ENCODE results near the gene KIF7. TPM values are rescaled to one million over a fixed set of nuclear protein-coding genes. Genes with fewer than 3 reads are reported as not detected.
A peak's percentile ranks its signal among the peaks of the same experiment; 100 is the strongest.
"Not testable (repeated sequence)": the region's sequence is repeated elsewhere in the genome, so short reads cannot be mapped to it uniquely, and the experiment has no call there.

KIF7 gene, protein sequence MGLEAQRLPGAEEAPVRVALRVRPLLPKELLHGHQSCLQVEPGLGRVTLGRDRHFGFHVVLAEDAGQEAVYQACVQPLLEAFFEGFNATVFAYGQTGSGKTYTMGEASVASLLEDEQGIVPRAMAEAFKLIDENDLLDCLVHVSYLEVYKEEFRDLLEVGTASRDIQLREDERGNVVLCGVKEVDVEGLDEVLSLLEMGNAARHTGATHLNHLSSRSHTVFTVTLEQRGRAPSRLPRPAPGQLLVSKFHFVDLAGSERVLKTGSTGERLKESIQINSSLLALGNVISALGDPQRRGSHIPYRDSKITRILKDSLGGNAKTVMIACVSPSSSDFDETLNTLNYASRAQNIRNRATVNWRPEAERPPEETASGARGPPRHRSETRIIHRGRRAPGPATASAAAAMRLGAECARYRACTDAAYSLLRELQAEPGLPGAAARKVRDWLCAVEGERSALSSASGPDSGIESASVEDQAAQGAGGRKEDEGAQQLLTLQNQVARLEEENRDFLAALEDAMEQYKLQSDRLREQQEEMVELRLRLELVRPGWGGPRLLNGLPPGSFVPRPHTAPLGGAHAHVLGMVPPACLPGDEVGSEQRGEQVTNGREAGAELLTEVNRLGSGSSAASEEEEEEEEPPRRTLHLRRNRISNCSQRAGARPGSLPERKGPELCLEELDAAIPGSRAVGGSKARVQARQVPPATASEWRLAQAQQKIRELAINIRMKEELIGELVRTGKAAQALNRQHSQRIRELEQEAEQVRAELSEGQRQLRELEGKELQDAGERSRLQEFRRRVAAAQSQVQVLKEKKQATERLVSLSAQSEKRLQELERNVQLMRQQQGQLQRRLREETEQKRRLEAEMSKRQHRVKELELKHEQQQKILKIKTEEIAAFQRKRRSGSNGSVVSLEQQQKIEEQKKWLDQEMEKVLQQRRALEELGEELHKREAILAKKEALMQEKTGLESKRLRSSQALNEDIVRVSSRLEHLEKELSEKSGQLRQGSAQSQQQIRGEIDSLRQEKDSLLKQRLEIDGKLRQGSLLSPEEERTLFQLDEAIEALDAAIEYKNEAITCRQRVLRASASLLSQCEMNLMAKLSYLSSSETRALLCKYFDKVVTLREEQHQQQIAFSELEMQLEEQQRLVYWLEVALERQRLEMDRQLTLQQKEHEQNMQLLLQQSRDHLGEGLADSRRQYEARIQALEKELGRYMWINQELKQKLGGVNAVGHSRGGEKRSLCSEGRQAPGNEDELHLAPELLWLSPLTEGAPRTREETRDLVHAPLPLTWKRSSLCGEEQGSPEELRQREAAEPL (N-terminal part only)
- 8.2 TPM for total RNA-seq

DNA sequence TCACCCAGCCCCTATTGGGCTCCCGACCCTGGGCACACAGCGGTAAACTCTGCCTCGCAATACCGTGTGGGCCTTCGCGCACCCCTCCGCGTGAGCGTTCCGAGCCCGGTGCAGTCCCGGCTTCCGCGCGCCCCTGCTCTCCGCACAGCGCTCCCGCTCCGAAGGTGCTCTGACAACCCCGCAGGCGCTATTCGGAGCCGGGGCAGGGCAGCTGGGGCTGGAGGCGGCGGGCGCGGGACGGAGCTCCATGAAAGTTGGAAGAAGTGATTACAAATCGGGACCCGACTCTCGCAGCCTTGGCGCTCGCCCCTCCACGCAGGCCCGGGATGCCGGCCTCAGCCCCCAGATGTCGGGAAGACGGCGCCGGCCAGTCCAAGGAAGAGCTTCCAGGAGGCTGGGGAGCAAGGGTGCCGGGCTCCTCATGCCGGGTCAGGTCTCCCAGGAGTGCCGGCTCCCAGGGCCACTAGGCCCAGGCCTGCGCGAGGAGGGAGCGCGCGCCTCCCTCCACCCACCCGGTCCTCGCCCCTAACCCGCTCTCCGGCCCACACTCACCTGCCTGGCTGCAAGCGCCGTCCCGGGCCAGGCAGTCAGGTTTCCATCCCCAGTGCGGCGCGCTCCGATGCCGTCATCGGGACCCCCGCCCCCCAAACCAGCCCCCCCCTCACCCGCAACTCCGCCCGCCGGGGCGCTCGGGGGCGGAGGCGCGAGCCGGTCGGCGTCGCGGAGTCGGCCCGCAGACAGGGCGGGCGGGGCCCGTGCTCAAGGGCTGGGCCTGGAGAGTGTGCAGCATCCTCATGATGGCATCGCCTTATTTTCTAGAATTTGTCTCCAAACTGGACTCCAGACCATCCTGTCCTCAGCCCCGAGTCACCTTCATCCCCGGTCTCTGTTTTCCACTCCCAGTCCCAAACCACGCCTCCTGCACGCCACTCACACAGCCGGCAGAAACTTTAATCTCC, at the start of gene KIF7:
Gene KIF7 (minus strand): TSS at position 621 of the 959 bp plus-strand sequence. CDS start 2,537 bp downstream, outside the sequence.
- DNase-seq = peak; percentile 80

DNA sequence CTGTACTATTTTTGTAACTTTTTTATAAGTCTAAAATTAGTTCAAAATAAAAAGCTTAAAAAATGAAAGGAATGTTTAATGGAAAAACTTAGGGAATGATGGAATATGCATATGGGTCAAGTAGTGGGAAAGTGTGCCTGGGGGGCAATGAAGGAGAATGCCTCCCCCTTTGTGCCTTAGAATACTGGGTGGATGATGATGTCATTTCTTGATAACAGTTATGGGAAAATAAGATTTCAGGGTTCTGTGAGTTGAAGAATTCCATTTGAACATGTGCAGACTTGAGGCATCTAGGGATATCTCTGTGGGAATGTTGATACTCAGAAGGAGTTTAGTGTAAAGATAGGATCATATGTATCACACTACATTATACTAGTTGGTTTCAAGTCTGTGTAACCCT, 49.1 kb upstream of the KIF7 start:
- no peak for DNase-seq

DNA sequence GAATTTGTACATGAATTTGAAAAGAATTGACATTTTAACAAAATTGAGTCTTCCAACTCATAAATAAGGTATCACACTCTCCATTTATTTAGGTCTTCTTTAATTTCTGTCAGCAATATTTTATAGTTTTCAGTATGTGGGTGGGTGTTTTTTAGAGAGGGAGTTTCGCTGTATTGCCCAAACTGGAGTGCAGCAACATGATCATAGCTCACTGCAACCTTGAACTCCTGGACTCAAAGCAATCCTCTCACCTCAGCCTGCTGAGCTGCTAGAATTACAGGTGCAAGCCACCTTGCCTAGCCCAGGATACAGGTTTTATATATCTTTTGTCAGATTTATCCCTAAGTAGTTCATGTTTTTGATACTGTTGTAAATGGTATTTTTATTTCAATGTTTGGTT, 39.9 kb upstream of the KIF7 start:
- no peak for DNase-seq

DNA sequence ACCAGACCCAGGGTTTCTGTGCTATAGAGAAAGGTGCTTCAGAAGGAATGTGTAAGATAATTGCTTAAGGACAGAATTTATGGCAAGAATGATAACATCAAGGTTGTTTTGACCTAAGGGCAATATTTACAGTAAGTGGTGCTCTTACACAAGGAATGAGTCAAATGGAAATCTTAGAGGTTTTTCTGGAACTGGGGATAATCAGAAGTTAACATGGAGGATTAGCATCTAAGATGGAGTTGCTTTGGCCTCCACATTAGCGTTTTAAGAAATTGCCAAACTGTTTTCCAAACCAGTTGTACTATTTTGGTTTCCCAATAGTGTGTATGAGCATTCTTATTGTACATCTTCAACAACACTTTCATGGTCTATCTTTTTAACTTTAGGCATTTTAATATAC, 38.4 kb upstream of the KIF7 start:
- DNase-seq = no peak

DNA sequence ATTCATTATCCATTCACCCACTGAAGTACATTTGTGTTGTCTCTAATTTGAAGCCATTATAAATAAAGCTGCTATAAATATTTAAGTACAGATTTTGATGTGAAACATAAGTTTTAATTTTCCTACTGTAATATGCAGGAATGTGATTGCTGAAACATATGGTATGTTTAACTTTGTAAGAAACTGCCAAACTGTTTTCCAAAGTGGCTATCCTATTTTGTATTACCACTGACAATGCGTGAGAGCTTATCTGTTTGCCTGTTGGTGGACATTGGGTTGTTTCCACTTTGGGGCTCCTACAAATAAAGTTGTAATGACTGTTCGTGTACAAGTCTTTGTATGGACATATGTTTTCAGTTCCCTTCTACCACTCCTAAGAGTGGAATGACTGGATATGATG, 37.8 kb upstream of the KIF7 start:
- no peak for DNase-seq

DNA sequence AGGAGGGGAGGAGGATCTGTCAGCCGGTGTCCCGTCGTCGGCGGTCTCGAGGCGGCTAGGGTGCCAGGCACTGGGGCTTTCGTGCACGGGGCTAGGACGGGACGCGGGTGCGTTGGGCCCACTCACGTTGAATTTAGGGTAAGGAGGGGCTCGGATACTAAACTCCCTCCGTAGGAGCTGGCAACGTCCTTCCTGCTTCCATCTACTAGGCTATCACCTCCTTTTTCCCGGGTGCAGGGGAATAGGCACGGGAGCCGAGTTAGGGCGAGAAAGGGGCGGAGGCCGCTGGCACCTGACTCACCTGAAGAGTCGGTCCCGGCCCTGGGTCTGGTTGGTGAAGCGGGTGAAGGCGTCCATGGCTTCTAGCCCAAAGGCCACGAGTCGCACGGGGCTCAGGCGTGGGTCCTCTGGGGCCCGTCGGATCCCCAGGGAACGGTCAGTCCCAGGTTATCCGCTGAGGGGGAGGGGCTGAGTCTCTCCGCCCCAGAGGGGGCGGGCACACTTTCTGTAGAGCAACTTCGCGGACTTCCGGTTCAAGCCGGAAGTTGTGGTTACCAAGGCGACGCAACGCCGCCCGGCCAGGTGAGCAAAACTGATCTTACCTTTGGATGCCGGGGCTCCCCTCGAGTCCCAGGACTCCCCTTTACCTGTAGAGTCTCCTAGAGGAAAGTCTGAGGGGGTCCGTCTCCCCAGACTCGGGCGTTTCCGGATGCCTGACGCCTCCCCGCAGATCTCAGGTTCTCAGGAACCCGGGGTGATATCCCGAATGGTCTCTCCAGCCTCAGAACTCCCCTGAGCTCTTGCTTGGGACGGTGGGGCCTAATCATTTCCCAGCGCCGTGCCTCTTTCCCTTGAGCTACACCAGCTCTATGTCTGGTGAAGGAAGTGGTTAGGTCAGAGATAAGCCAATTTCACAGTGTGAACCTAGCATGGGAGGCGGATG, 35.3 kb upstream of the KIF7 start, which contains the start of the genes PEX11A and WDR93:
Gene PEX11A (minus strand): TSS at position 479 of the 943 bp plus-strand sequence. CDS start 122 bp downstream, at position 357.
Gene WDR93 (plus strand): TSS at position 536 of the 943 bp plus-strand sequence. CDS start 10,936 bp downstream, outside the sequence.
- DNase-seq = peak; percentile 85

DNA sequence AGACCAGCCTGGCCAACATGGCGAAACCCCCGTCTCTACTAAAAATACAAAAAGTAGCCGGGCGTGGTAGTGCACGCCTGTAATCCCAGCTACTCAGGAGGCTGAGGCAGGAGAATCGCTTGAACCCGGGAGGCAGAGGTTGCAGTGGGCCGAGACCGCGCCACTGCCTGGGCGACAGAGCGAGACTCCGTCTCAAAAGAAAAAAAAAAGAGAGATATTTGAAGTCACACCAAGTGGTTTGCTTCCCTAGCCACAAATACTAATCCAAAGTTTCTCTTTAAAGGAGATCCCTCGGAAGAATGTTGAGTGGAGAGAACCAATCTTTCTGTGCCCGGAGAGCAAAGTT, 34.6 kb upstream of the KIF7 start:
- DNase-seq = not testable (repeated sequence)

DNA sequence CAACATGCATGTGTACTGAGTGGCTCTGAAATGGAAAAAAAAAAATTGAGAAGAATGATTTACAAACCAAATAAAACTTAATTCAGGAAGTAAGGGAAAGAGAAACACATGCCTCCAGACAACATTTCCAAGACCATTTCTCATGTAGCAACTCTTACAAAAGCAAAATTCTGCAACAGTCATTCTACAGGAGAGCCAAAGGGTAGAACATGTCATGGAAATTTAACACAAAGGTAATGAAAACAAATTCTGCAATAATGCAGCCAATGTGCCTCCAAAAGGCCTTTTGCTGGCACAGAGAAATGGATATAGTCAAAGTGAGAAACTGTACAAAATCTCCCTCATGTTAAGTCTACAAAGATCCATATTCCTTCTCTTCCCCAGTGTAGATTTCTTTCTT, 31.3 kb upstream of the KIF7 start:
- no peak for DNase-seq

DNA sequence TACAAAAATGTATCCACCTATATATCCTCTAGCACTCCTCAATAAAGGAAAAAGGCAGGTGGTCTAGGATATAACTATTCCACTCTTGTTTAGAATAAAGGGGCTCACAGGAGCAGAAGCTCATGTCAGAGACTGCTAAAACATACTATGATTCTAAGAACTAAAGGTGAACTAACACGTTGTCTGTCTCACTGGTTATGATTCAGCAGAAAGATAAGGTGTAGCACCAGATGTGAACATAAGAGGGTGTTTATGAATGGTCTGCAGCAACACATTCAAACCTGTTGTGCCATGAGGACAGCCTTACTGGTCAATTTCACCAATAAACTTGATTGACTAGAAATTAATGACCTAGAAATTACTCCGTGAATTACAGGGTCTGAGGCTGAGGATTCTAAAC, 30.7 kb upstream of the KIF7 start:
- DNase-seq = no peak

DNA sequence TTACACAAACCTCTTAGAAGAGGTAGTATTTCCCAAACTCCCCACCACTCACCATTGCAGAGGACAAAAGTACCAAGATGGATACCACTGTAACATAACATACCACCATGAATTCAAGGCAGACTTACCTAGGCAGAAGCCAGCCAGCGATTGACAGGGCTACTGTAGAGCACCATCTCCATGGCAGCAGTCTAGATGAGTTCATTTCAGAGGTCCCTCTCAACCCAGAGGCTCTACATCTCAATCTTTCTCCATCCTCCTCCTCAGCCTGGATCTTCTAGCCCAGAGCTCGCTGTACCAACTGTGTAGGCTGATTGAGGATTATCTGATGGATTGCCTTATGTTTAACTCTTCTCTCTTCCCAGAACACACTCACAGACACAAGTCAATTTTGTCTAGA, 25.9 kb upstream of the KIF7 start:
- no peak for DNase-seq

DNA sequence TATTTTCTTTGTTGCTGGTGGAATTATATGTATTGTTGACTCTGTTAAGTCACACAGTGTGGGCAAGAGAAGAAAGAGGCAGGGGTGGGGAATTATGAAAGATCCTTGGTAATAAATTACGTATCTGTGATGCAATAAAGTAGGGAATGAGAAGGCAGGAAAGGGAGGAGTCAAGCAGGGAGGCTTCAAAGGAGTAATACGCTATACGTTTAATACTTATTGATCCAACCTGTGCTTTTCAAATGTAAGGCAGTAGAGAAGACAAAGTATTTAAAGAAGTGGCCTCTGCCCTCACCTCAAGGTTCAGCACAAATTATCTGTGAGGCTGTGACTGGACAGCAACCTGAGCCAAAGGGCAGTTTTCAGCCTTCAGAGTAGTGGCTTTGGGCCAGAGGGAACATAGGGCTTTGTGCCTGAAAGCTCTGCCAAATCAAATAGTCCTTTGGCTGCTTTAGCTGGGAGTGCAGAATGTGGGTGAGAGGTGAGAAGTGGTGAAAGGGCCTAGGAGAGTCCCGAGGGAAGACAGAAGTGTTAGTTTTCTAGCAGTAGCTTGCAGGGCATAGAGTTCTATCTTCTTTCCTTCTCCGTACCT, 25.1 kb upstream of the KIF7 start:
- DNase-seq = peak; percentile 14

DNA sequence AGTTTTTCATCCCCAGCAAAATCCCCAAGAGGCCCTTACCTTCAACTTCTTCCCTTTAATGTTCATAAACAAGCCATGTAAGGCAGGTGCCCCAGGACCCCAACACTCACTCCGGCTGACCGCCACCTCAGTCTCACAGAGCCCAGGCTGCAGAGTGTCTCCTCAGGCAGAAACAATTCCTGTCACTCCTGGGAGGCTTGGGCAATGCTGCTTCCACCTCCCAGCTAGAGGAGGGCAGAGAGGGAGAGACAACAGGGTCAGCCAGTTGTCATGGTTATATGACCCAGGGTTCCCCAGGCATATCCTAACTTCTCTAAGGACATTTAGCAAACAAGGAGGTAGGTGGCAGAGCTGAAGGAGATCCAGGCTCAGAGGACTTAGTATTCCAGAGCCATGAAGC, 23.9 kb upstream of the KIF7 start, which contains the start of gene PLIN1:
Gene PLIN1 (minus strand): TSS at position 156 of the 400 bp plus-strand sequence. CDS start 1,878 bp downstream, outside the sequence.
- no peak for DNase-seq

DNA sequence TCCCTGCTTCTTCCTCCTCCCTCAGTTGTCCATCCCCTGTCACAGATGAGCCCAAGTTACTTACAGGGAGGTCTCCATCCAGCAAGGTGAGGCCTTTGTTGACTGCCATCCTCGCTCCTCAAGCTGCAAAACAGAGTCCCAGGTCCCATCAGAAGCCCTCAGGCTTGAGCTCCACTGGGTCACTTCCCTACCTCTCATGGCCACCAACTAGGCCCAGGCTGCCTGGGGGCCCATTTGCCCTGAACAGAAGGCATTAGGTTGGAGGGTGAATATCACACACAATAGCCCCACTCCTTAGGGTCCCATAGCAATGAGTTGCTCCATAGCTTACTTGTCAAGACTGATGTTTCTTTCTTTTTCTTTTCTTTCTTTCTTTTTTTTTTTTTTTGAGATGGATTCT, 22.1 kb upstream of the KIF7 start:
- DNase-seq = no peak

DNA sequence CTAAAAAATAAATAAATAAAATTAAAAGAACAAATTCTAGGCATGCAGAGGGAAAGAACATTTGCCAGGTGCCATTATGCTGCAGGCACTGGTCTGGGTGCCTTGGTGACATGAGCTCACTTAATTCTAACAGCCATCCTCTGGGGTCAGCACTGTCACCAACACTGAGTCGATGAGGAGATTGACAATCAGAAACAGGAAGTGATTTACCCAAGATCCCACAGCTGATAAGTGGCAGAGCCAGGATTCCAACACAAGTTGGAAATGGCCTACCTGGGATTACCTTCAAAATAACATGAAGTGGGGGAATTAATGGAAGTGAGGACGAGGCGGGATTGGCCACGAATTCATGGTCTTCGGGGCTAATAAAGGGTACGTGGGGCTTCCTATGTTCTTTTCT, 20.3 kb upstream of the KIF7 start:
- no peak for DNase-seq

DNA sequence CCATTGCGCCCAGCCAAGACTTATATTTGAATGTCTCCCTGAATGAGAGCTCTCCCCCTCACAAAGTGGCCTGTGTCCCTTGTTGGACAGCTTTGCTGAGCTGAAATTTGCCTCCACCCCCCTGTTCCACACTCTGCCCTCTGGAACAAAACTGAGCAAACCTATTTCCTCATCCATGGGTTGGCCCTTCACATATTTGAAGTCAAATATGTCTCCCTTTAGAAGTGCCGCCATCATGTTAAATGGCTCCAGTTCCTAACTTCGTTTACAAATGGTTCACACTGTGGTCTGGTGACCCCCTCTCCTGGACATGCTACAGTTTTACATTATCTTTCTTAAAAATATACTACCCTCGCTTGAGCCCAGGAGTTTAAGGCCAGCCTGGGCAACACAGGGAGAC, 19.3 kb upstream of the KIF7 start:
- no peak for DNase-seq

DNA sequence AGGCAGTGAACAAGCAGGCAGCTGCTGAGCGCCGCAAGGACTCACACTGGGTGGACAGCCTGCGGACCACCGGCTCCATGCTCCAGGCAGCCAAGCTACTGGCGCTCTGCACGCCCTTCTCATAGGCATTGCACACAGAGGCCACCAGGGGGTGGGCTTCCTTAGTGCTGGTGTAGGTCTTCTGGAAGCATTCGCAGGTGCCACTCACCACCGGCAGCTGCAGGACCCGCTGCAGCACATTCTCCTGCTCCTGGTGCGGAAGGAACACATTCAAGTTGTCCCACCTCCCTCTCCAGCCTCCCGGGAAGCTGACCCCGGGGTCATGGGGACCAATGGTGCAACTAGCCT, 17.9 kb upstream of the KIF7 start:
- peak; percentile 40 for DNase-seq

DNA sequence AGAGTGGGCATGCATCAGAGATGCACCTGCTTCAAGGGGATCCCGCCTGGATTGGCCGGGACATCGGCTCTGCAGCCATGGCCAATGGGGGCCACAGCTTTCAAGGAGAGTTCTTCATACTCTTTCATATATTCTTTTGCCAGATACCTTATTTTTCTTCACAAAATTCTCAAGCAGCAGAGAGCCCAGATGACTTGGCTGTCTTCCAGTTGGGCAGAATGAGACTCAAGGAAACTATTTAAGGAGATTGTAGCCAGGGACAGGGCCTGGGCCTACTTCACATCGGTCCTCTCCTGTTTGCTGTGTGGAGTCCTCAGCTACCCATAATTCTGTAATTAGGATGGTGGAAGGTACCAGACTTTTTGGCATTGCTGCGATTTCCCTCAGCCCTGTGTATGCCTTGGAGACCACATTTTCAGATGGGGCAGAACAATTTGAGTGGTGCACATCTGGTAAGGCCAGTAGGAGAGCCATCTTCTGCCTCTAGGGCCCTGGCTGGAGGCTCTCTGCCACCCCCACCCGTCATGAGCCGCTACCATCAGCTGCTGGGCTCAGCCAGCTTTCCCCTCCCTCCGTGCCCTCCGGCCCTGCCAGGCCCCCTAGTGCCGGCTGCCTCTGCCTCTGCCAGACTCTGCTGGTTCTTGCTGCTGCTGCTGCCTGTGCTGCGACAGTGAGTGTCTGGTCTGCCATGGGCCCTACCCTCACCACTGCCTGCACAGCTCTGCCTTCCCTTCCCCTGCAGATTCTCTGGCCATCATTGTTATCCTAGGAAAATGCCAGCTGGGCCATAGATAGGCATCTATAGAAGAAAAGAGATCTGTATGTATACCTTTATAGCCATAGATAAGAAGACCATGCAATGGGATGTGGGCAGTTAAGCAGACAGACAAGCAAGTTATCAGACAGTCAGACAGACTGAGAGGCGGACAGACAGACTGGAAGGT, 17.2 kb upstream of the KIF7 start:
- DNase-seq = peak; percentile 19

DNA sequence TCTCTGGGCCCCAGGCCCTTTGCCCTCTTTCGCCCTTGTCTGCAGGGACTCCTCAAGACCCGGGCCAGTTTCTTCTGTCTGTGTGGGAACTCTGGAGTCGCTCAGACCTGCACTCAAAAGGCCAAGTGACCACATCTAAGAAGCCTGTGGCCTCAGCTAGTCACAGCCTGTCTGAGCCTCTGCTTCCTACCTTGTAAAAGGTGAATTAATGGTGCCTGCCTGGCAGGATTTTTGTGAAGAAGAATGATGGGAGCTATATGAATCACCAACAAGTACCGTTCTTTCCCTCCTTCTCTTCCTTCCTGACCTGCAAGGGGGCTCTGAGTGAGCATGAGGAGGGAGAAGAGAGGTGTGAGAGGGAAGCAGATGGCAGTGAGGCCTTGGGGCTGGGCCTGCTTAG, 16.4 kb upstream of the KIF7 start:
- DNase-seq = no peak
